Natural killer cell (primary cell): ENCODE measurements around the gene AQP3. TPM values are rescaled to one million over a fixed set of nuclear protein-coding genes. Genes with fewer than 3 reads are reported as not detected.

ENCODE experiments used
- ATAC-seq, 3 donors: fragments of 150-1000 bp in 2 of 3; fragments of 200-7000 bp in 1 of 3; cut with Tn5 transposase; 1 replicate in 1 of 3; 2 replicates in 2 of 3; pipeline ENCODE4 v1.10.0; 2021; ENCODE audit warnings: mild to moderate bottlenecking in 2 of 3, moderate library complexity in 2 of 3
- DNase-seq, 2 donors: peaks; one replicate each; pipeline versions ENCODE4 v3.0.0 to v3.0.0-alpha.2; 2013 to 2021; ENCODE audit warnings: mixed read lengths in 1 of 2
- H3K27ac ChIP-seq: one replicate; pipeline ENCODE4 v1.5.1; 2013; ENCODE audit warnings: mild to moderate bottlenecking, low read length
- H3K27me3 ChIP-seq: one replicate; pipeline ENCODE4 v1.6.1; 2013; ENCODE audit warnings: low read length; ENCODE audit not compliant: control insufficient read depth, insufficient read depth
- H3K36me3 ChIP-seq: one replicate; pipeline ENCODE4 v1.6.1; 2013; ENCODE audit warnings: low read length; ENCODE audit not compliant: control insufficient read depth, insufficient read depth
- H3K4me1 ChIP-seq: one replicate; pipeline ENCODE4 v1.6.1; 2013; ENCODE audit warnings: low read length; ENCODE audit not compliant: control insufficient read depth, insufficient read depth
- H3K4me3 ChIP-seq: one replicate; pipeline ENCODE4 v1.5.1; 2013; ENCODE audit warnings: low read length
- H3K9me3 ChIP-seq: one replicate; pipeline ENCODE4 v1.6.1; 2013; ENCODE audit warnings: low read length; ENCODE audit not compliant: control insufficient read depth, insufficient read depth
- H3K27ac Mint-ChIP-seq, 2 donors: one replicate each; pipeline ENCODE4 v1.8.0; 2022; ENCODE audit warnings: mild to moderate bottlenecking in 2 of 2, mixed read lengths in 2 of 2, moderate library complexity in 1 of 2
- H3K27me3 Mint-ChIP-seq, 2 donors: one replicate each; pipeline ENCODE4 v1.8.0; 2022; ENCODE audit warnings: low read depth in 2 of 2, mixed read lengths in 2 of 2
- H3K36me3 Mint-ChIP-seq: one replicate; pipeline ENCODE4 v1.8.0; 2022; ENCODE audit warnings: mixed read lengths
- H3K4me1 Mint-ChIP-seq, 2 donors: one replicate each; pipeline ENCODE4 v1.8.0; 2022; ENCODE audit warnings: mixed read lengths in 2 of 2
- H3K4me3 Mint-ChIP-seq: one replicate; pipeline ENCODE4 v1.8.0; 2022; ENCODE audit warnings: mild to moderate bottlenecking, moderate library complexity, mixed read lengths
- H3K9me3 Mint-ChIP-seq, 2 donors: one replicate each; pipeline ENCODE4 v1.8.0; 2022; ENCODE audit warnings: mixed read lengths in 2 of 2
- CTCF ChIP-seq: fragments of 200-600 bp; IDR thresholded peaks from one replicate; pipeline ENCODE4 v1.8.0; 2022; ENCODE audit warnings: antibody characterized with exemption
- WGBS: methylation state at CpG from one replicate; pipeline ENCODE4 v1.1.7; 2013; ENCODE audit warnings: missing lambda C conversion rate; ENCODE audit not compliant: insufficient coverage; 5-methylcytosine and 5-hydroxymethylcytosine counted together
- intact Hi-C: fragments of 100-400 bp; cut with micrococcal nuclease; formaldehyde crosslinking; loops from one replicate; pipeline ENCODE4 v1.14.2; 2022
- total RNA-seq, 4 donors: library from RNA; stranded (reverse); fragments of 120-200 nt in 1 of 4; gene quantifications; one replicate each; pipeline versions ENCODE4 v1.2.3 to v1.2.4, GENCODE V29; 2013 to 2022

Gene AQP3
- total RNA-seq, 3 donors from 2014 or later (not counting 1 experiment from before 2014, with no cell fraction given): 3.9 to 12.7 (median 6.1) TPM

- Mint-ChIP-seq H3K36me3 (peaks cover 8% of the 10 kb centered on the region), H3K27ac (no peak overlapping the region), H3K9me3 (no peaks in the 10 kb centered on the region), H3K4me3 (no peak overlapping the region), H3K27me3 (no peaks in the 10 kb centered on the region), H3K4me1 (peaks cover 12 to 15% of the 10 kb centered on the region in 2 donors)
- DNase-seq (no peak), ATAC-seq (no peak)
- no peak overlapping the region for H3K27ac ChIP-seq
- H3K4me1 ChIP-seq: peaks cover 9% of the 10 kb centered on the region
- TF ChIP-seq CTCF: no peak
- intact Hi-C loops: loop anchor here (10.0 kb wide), 1 partner anchor 63 kb away; the partner anchor contains the start of gene AQP7
- H3K36me3 ChIP-seq: peaks cover 81% of the 10 kb centered on the region
- no peak overlapping the region for H3K4me3 ChIP-seq
- H3K27me3 ChIP-seq: no peaks in the 10 kb centered on the region
- no peaks in the 10 kb centered on the region for H3K9me3 ChIP-seq
- 84% methylated on average over 3 of the region's 4 CpGs for WGBS
Observed at GRCh38 chr9:33468215-33468730, 20.9 kb upstream of the AQP3 start.

- Mint-ChIP-seq H3K27ac (no peak overlapping the region), H3K27me3 (no peaks in the 10 kb centered on the region), H3K36me3 (peaks cover 8% of the 10 kb centered on the region), H3K4me1 (peaks cover 8 to 11% of the 10 kb centered on the region in 2 donors), H3K4me3 (no peak overlapping the region), H3K9me3 (no peaks in the 10 kb centered on the region)
- Histone ChIP-seq H3K4me1 (peaks cover 1% of the 10 kb centered on the region), H3K36me3 (peaks cover 88% of the 10 kb centered on the region), H3K4me3 (no peak overlapping the region), H3K9me3 (no peaks in the 10 kb centered on the region), H3K27ac (no peak overlapping the region), H3K27me3 (no peaks in the 10 kb centered on the region)
- intact Hi-C loops: loop anchor here (2.0 to 10.0 kb wide), 2 partner anchors 63 to 93 kb away; partner anchors contain the start of gene AQP7
- ATAC-seq: no peak
- 96% methylated on average over 7 of the region's 7 CpGs for WGBS
- DNase-seq: peak in 1 of 2 donors; percentile 1
- TF ChIP-seq CTCF: no peak
Observed at GRCh38 chr9:33467526-33467925, 20.1 kb upstream of the AQP3 start.

DNA sequence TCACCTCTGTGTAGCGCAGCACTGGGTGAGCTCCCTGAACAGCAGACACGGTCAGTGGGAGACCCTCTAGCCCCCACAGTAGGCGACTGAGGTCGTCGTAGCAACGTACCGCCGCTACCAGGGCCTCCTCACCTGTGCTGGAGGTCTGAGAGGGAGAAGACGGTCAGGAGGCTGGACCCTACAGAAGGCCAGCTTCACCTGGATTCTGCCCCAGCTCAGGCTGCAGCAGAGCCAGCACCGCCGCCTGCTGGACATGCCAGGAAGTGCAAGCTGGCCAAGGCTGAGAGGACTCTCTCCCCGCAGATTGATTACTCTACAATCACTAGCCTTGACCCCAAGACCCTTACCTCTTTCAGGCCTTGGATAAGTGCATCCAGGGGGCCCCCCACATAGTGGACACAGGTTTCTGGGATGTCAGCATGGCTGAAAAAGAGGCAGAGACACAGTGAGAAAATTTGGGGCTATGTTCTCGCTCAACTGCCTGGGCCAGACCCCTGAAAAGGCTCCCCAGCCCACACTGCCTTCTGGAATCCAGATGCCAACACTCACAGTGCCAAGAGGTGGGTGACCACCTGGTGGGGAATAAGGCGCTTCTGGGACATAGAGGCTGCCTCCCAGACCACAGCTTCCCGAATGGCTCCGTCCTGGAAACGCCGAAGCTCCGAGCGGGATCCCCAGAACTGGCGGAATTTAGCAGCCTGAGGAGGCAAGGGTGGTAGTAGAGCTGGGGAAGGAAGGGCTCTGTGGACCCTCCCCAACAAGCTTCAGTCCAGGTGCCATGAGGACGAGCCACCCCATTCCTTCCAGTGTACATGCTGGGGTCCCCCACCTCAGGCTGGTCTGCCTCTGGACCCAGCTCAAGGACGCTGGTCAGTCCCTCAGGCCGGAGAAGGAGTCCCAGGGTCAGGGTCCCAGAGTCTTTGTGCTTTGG is 19.4 kb upstream of the AQP3 start:
- peaks cover 7% of the 10 kb centered on the region for H3K36me3 Mint-ChIP-seq
- no peaks in the 10 kb centered on the region for H3K27me3 Mint-ChIP-seq
- H3K36me3 ChIP-seq: peaks cover 92% of the 10 kb centered on the region
- H3K27me3 ChIP-seq: no peaks in the 10 kb centered on the region
- intact Hi-C loops: loop anchor here (1.0 to 10.0 kb wide), 3 partner anchors 62 to 180 kb away; partner anchors contain the start of gene AQP7
- TF ChIP-seq CTCF: peak; percentile 91
- peaks cover 6 to 8% of the 10 kb centered on the region in 2 donors for H3K4me1 Mint-ChIP-seq
- H3K27ac ChIP-seq: no peak overlapping the region
- H3K4me3 Mint-ChIP-seq: no peak overlapping the region
- H3K9me3 ChIP-seq: no peaks in the 10 kb centered on the region
- no peak overlapping the region for H3K27ac Mint-ChIP-seq
- no peaks in the 10 kb centered on the region for H3K9me3 Mint-ChIP-seq
- no peaks in the 10 kb centered on the region for H3K4me1 ChIP-seq
- 86% methylated on average over 24 of the region's 24 CpGs for WGBS
- DNase-seq (peak; percentile 58 to 83), ATAC-seq (peak; percentile 73 to 93 (median 82))
- H3K4me3 ChIP-seq: no peak overlapping the region
